Mesenchymal stem cell (in vitro differentiated cells and primary cell): ENCODE results near the gene UCN2.

Experiments used
- DNase-seq: peaks from one replicate; pipeline ENCODE4 v3.0.0-alpha.2; 2013
- H2AFZ ChIP-seq: one replicate; pipeline ENCODE4 v1.6.1; 2013; ENCODE audit warnings: low read depth, mild to moderate bottlenecking, control low read depth, inconsistent platforms, low read length, moderate library complexity
- H2AK5ac ChIP-seq: 2 replicates; pipeline ENCODE4 v1.6.1; 2013; ENCODE audit warnings: low read length, moderate library complexity, mild to moderate bottlenecking, inconsistent platforms; ENCODE audit not compliant: severe bottlenecking
- H2BK120ac ChIP-seq: one replicate; pipeline ENCODE4 v1.6.1; 2013; ENCODE audit warnings: low read depth, mild to moderate bottlenecking, inconsistent platforms, low read length, moderate library complexity
- H2BK12ac ChIP-seq, 2 experiments: one replicate each; pipeline ENCODE4 v1.6.1; 2013; ENCODE audit warnings: inconsistent platforms in 2 of 2, low read length in 2 of 2, mild to moderate bottlenecking in 2 of 2, moderate library complexity in 2 of 2, control low read depth in 1 of 2
- H2BK15ac ChIP-seq: one replicate; pipeline ENCODE4 v1.6.1; 2013; ENCODE audit warnings: mild to moderate bottlenecking, low read depth, inconsistent platforms; ENCODE audit not compliant: poor library complexity, severe bottlenecking
- H2BK5ac ChIP-seq: 2 replicates; pipeline ENCODE4 v1.6.1; 2013; ENCODE audit warnings: low read depth, mild to moderate bottlenecking, low read length, control low read depth, inconsistent platforms; ENCODE audit not compliant: poor library complexity, severe bottlenecking
- H3K14ac ChIP-seq, 2 experiments: one replicate each; pipeline ENCODE4 v1.6.1; 2013; ENCODE audit warnings: inconsistent platforms in 2 of 2, low read length in 2 of 2, control low read depth in 1 of 2, mild to moderate bottlenecking in 1 of 2, moderate library complexity in 1 of 2
- H3K18ac ChIP-seq, 2 experiments: one replicate each; pipeline ENCODE4 v1.6.1; 2013; ENCODE audit warnings: inconsistent platforms in 2 of 2, low read length in 2 of 2, control low read depth in 1 of 2, low read depth in 1 of 2, mild to moderate bottlenecking in 1 of 2
- H3K23ac ChIP-seq, 2 experiments: one replicate each; pipeline ENCODE4 v1.6.1; 2013; ENCODE audit warnings: inconsistent platforms in 2 of 2, low read length in 2 of 2, mild to moderate bottlenecking in 2 of 2, moderate library complexity in 2 of 2, control low read depth in 1 of 2
- H3K27ac ChIP-seq: 2 replicates; pipeline ENCODE4 v1.5.1; 2013; ENCODE audit warnings: mild to moderate bottlenecking, moderate library complexity, low read length, control low read depth, inconsistent platforms; ENCODE audit not compliant: poor library complexity, severe bottlenecking
- H3K27me3 ChIP-seq, 2 experiments: 2 replicates each; pipeline versions ENCODE4 v1.6.1 to v1.7.0; 2013; ENCODE audit warnings: low read length in 2 of 2, mild to moderate bottlenecking in 2 of 2, moderate library complexity in 2 of 2, control low read depth in 1 of 2, inconsistent platforms in 1 of 2; ENCODE audit not compliant: control insufficient read depth in 1 of 2, insufficient read depth in 1 of 2
- H3K36me3 ChIP-seq, 2 experiments: 2 replicates each; pipeline versions ENCODE4 v1.6.1 to v1.7.0; 2013; ENCODE audit warnings: low read length in 2 of 2, control low read depth in 1 of 2, inconsistent platforms in 1 of 2, low read depth in 1 of 2, mild to moderate bottlenecking in 1 of 2; ENCODE audit not compliant: insufficient read depth in 2 of 2, control insufficient read depth in 1 of 2
- H3K4ac ChIP-seq, 2 experiments: one replicate each; pipeline ENCODE4 v1.6.1; 2013; ENCODE audit warnings: inconsistent platforms in 2 of 2, low read length in 2 of 2, mild to moderate bottlenecking in 2 of 2, moderate library complexity in 2 of 2, control low read depth in 1 of 2, low read depth in 1 of 2
- H3K4me1 ChIP-seq: 2 replicates; pipeline ENCODE4 v1.6.1; 2013; ENCODE audit warnings: low read depth, low read length, control low read depth; ENCODE audit not compliant: control insufficient read depth, insufficient read depth
- H3K4me2 ChIP-seq: 2 replicates; pipeline ENCODE4 v1.6.1; 2013; ENCODE audit warnings: low read length, mild to moderate bottlenecking, inconsistent platforms; ENCODE audit not compliant: poor library complexity, severe bottlenecking
- H3K4me3 ChIP-seq, 2 experiments: 2 replicates each; pipeline versions ENCODE4 v1.5.1 to v1.7.0; 2013; ENCODE audit warnings: low read length in 2 of 2, mild to moderate bottlenecking in 2 of 2, control low read depth in 1 of 2, low read depth in 1 of 2; ENCODE audit not compliant: insufficient read depth in 1 of 2
- H3K79me1 ChIP-seq: replicated peaks from 2 replicates; pipeline ENCODE4 v1.6.1; 2013; ENCODE audit warnings: mild to moderate bottlenecking, control low read depth, low read length, inconsistent platforms; ENCODE audit not compliant: poor library complexity, severe bottlenecking
- H3K9ac ChIP-seq: 2 replicates; pipeline ENCODE4 v1.7.0; 2013; ENCODE audit warnings: mild to moderate bottlenecking, low read length, moderate library complexity
- H3K9me3 ChIP-seq: 2 replicates; pipeline ENCODE4 v1.7.0; 2013; ENCODE audit warnings: mild to moderate bottlenecking, low read length; ENCODE audit not compliant: control insufficient read depth
- H4K8ac ChIP-seq: one replicate; pipeline ENCODE4 v1.6.1; 2013; ENCODE audit warnings: inconsistent platforms, mild to moderate bottlenecking, low read length, moderate library complexity
- H4K91ac ChIP-seq: one replicate; pipeline ENCODE4 v1.6.1; 2013; ENCODE audit warnings: mild to moderate bottlenecking, low read length, inconsistent platforms
- WGBS: methylation state at CpG from one replicate; pipeline ENCODE4 v1.1.7; 2013; ENCODE audit warnings: mixed read lengths; 5-methylcytosine and 5-hydroxymethylcytosine counted together

The UCN2 gene

GRCh38 chr3:48565186-48565585, 1.6 kb upstream of the UCN2 start:
- H3K14ac ChIP-seq, result no peak overlapping the region
- H4K8ac ChIP-seq, result no peak overlapping the region
- H3K79me1 ChIP-seq, result peaks cover 16% of the 10 kb centered on the region
- H3K4me2 ChIP-seq, result no peak overlapping the region
- peaks cover 71% of the 10 kb centered on the region for H3K4me1 ChIP-seq
- WGBS, result 98% methylated on average over 11 of the region's 11 CpGs
- no peak overlapping the region for H2BK15ac ChIP-seq
- H2BK120ac ChIP-seq, result no peak overlapping the region
- peak overlapping the region in 1 of 2 experiments; percentile 76 for H3K18ac ChIP-seq
- peak overlapping the region in 1 of 2 experiments; percentile 88 for H2BK12ac ChIP-seq
- H3K4ac ChIP-seq, result no peak overlapping the region
- H3K9me3 ChIP-seq, result no peaks in the 10 kb centered on the region
- no peaks in the 10 kb centered on the region for H3K27me3 ChIP-seq
- DNase-seq, result no peak
- no peak overlapping the region for H3K23ac ChIP-seq
- no peak overlapping the region for H2AFZ ChIP-seq
- no peak overlapping the region for H3K4me3 ChIP-seq
- H2BK5ac ChIP-seq, result no peak overlapping the region
- H3K9ac ChIP-seq, result no peak overlapping the region
- H3K27ac ChIP-seq, result peak overlapping the region; percentile 92
- peaks cover 0 to 72% of the 10 kb centered on the region in 2 experiments for H3K36me3 ChIP-seq
- peak overlapping the region; percentile 16 for H4K91ac ChIP-seq
- H2AK5ac ChIP-seq, result peak overlapping the region; percentile 53

- Histone ChIP-seq H3K9ac (no peak overlapping the region), H3K27ac (peak overlapping the region; percentile 92), H3K4me1 (peaks cover 77% of the 10 kb centered on the region), H3K4ac (peak overlapping the region; percentile 62 to 66), H2BK120ac (peak overlapping the region; percentile 67), H3K9me3 (no peaks in the 10 kb centered on the region), H2BK12ac (peak overlapping the region in 1 of 2 experiments; percentile 65), H3K36me3 (peaks cover 0 to 67% of the 10 kb centered on the region in 2 experiments), H3K18ac (peak overlapping the region; percentile 83 to 92), H3K4me2 (no peak overlapping the region), H2AFZ (no peak overlapping the region), H4K8ac (peak overlapping the region; percentile 66), H3K23ac (peak overlapping the region in 1 of 2 experiments; percentile 23), H3K27me3 (no peaks in the 10 kb centered on the region), H3K79me1 (peaks cover 12% of the 10 kb centered on the region), H4K91ac (peak overlapping the region; percentile 86), H2AK5ac (peak overlapping the region; percentile 98), H3K4me3 (no peak overlapping the region), H2BK5ac (peak overlapping the region; percentile 67), H3K14ac (no peak overlapping the region), H2BK15ac (peak overlapping the region; percentile 44)
- DNase-seq, result no peak
- 91% methylated on average over 11 of the region's 11 CpGs for WGBS
These were observed 1.1 kb upstream of the UCN2 start for GRCh38 chr3:48564667-48565066.

GRCh38 chr3:48564022-48564421, 441 bp upstream of the UCN2 start:
- peak overlapping the region; percentile 83 to 92 for H3K18ac ChIP-seq
- peaks cover 83% of the 10 kb centered on the region for H3K4me1 ChIP-seq
- no peak overlapping the region for H3K9ac ChIP-seq
- no peak overlapping the region for H3K23ac ChIP-seq
- no peak overlapping the region for H2BK15ac ChIP-seq
- peak overlapping the region; percentile 66 to 77 for H3K4ac ChIP-seq
- H2AFZ ChIP-seq, result no peak overlapping the region
- H3K4me3 ChIP-seq, result no peak overlapping the region
- peak overlapping the region; percentile 86 for H4K8ac ChIP-seq
- H3K4me2 ChIP-seq, result no peak overlapping the region
- peak overlapping the region in 1 of 2 experiments; percentile 65 for H2BK12ac ChIP-seq
- H3K9me3 ChIP-seq, result no peaks in the 10 kb centered on the region
- WGBS, result 58% methylated on average over 10 of the region's 10 CpGs
- peaks cover 9% of the 10 kb centered on the region for H3K79me1 ChIP-seq
- peak overlapping the region; percentile 67 for H2BK120ac ChIP-seq
- H2BK5ac ChIP-seq, result peak overlapping the region; percentile 67
- H3K14ac ChIP-seq, result peak overlapping the region in 1 of 2 experiments; percentile 57
- peak overlapping the region; percentile 34 for H4K91ac ChIP-seq
- peak; percentile 81 for DNase-seq
- peak overlapping the region; percentile 92 for H3K27ac ChIP-seq
- H3K36me3 ChIP-seq, result peaks cover 0 to 65% of the 10 kb centered on the region in 2 experiments
- H3K27me3 ChIP-seq, result no peaks in the 10 kb centered on the region
- H2AK5ac ChIP-seq, result peak overlapping the region; percentile 98

GRCh38 chr3:48562367-48563095, 1.1 kb downstream of the UCN2 start:
- Histone ChIP-seq H3K36me3 (peaks cover 0 to 51% of the 10 kb centered on the region in 2 experiments), H2AK5ac (peak overlapping the region; percentile 94), H2AFZ (no peak overlapping the region), H2BK12ac (peak overlapping the region; percentile 40 to 70), H3K4ac (peak overlapping the region; percentile 9 to 30), H3K14ac (no peak overlapping the region), H3K4me3 (no peak overlapping the region), H3K9me3 (no peaks in the 10 kb centered on the region), H3K18ac (peak overlapping the region in 1 of 2 experiments; percentile 41), H4K91ac (peak overlapping the region; percentile 44), H3K27ac (peak overlapping the region; percentile 93), H4K8ac (peak overlapping the region; percentile 16), H3K79me1 (peaks cover 3% of the 10 kb centered on the region), H3K4me1 (peaks cover 88% of the 10 kb centered on the region), H3K23ac (no peak overlapping the region), H2BK5ac (peak overlapping the region; percentile 21), H2BK15ac (no peak overlapping the region), H3K27me3 (no peaks in the 10 kb centered on the region), H3K9ac (no peak overlapping the region), H2BK120ac (no peak overlapping the region), H3K4me2 (no peak overlapping the region)
- 96% methylated on average over 20 of the region's 20 CpGs for WGBS
- DNase-seq, result no peak
